SKM-1 (cell line): ENCODE data around the gene SCN7A.
"Not testable (repeated sequence)": the region's sequence is repeated elsewhere in the genome, so short reads cannot be mapped to it uniquely, and the experiment has no call there.

ENCODE experiments used
- DNase-seq: peaks from one replicate; lab custom pipeline; 2025; ENCODE audit not compliant: unreplicated experiment; lab: John Stamatoyannopoulos, UW

Gene SCN7A

GRCh38 chr2:166494140-166494624, at the start of gene SCN7A:
SCN7A (minus strand) TSS chr2:166494249; CDS start chr2:166477696, 16,553 bp downstream.
- DNase-seq = no peak

- DNase-seq = no peak
Observed at GRCh38 chr2:166539340-166540162, 45.5 kb upstream of the SCN7A start.

- no peak for DNase-seq
Observed at GRCh38 chr2:166536111-166536510, 42.1 kb upstream of the SCN7A start.

DNA sequence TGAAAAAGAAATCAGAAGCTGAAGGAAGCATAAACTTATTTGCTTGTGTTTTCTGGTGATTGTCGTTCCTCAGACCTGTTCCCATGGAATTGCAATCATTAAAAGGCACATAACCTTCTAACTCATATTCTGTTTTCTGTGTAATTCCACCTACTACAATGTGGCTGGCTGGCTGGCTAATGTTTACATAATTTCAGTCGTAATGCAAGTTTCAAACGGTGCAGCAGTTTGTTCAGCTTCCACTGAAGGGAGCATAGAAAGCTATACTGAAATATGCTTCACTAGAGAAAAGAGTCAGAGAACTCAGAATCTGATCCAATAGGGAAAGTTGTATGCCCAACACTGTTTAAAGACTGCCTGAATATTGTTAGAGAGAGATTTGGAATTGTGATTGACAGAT, 27.1 kb upstream of the SCN7A start:
- DNase-seq = no peak

DNA sequence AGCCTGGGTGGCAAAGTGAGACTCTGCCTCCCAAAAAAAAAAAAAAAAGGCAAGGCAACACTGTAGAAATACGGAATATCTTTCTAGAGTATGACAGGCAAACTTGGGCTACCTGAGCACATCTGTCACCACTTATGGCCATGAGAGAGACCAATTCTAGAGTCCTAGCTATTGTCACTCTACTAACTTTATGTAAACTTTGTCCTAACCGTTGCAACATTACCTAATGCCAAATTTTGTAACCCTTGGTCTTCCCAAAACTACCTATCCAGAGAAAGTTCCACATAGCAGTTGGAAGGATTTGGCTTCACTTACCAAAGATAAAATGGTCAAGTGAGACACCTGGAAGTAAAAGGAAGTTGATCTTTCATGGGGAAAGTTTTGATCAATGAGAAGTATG, 26.6 kb upstream of the SCN7A start:
- no peak for DNase-seq

DNA sequence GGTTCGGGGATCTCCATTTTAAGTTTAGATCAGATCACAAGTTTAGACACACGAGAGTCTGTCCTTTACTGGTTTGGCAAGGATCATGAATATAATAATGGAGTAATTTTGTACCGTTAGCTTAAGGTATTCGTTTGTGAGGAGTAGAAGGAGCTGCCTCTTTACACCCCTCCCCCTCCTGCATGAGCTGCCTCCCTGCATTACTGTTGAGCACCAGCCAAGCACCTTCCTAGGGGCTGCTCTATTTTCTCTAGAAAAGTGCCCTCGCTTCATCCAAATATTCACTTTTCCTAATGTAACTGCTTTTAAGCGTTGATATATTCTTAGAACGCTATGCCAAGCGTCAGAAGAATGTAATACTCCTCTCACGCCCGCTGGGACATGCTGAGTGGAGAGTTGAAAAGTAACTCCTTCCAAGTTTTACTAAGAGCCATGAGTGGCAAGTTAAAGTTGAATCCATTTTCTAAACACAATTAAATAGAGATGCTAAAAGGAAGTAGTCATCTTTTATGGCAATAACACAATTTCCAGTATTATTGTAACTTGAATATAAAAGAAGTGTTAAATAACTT, 25.4 kb upstream of the SCN7A start:
- DNase-seq = no peak

DNA sequence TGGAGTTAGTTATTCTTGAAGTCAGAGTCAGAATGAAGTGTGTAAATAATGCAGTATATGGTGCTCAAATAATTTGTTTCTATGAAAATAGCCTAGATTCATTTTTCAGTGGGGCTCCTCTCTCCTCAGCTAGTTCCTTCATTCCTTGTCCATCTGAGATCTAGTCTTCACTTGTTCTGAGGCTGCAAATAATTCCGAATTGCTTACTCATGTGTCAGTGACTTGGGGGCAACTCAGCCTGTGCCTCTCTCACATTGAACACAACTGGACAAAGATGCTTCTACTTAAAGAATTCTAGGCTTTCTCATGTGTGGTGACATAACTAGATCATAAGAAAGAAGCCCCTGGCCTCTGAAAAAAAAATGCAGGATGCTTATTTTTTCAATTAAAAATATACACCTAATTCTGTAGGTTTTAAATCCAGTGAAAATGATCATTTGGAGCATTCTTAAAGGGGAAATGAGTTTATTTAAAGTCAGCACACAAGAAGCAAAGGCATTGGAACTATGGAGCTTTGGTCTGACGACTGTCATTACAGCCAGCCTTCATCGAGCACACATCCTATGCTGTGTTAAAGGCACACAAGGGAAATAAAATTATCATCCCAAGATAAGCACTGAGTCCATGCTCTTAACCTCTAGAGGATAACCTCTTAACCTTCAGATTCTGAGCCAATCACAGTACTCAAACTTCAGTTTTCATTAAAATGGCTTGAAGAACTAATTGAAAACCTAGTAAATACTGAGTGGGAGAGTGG, 24.8 kb upstream of the SCN7A start:
- no peak for DNase-seq

- DNase-seq = no peak
Observed at GRCh38 chr2:166517533-166518061, 23.5 kb upstream of the SCN7A start.

GRCh38 chr2:166516712-166517303, 22.8 kb upstream of the SCN7A start:
- DNase-seq = peak; percentile 36

DNA sequence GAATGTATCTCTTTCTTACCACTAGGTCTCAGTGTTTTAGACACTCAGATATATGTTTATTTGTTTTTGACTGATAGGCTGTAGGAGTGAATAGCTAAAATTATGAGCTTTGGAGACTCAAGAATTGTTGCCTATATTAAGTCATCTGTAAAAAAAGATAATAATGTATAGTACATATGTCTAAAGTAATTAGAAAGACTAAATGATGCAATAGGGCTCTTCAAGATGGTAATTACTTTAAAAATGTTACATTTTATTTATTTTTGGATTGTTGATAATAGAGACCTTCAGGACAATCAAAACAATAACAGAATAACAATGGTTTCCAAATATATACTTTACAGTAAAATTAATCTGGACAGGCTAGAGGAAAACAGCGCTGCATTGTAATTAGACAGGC, 19.9 kb upstream of the SCN7A start:
- DNase-seq = no peak

GRCh38 chr2:166499281-166499680, 5.2 kb upstream of the SCN7A start:
- DNase-seq = no peak

DNA sequence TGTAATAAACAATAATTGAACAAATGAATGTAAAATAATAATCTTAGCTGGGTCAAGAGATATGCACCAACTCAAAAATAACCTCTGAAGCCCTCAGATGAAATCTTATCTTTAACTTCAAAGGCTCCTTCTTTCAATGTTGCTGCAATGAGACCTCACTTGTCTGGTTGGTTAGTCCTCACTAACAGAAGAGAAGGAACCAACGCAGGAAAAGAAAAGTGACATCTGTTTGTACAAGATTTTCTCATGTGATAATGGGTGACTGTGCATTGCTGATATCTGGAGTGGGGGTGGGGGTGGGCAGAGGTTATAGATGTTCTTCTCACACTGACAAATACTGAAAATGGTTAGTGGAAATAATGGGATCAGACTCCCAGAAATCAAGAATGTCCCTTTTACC, 2.6 kb downstream of the SCN7A start:
- no peak for DNase-seq

DNA sequence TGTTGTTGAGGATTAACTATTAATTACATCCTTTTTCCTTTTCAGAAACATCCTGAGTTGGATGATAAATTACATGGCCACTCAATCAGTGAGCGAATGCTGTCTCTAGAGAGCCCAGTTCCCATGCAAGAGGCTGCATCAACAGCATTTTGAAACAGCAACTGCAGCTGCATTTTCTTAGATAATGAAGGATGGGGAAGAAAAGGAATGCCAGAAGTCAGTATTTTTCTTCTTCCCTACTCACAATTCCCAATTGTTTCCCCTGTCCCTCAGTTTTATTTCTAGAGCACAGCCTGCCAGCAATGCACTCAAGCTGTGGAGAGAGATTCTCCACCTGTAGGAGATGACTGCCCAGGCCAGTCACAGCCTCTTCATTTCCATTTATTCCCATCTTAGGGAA, 6.9 kb downstream of the SCN7A start:
- DNase-seq = no peak

DNA sequence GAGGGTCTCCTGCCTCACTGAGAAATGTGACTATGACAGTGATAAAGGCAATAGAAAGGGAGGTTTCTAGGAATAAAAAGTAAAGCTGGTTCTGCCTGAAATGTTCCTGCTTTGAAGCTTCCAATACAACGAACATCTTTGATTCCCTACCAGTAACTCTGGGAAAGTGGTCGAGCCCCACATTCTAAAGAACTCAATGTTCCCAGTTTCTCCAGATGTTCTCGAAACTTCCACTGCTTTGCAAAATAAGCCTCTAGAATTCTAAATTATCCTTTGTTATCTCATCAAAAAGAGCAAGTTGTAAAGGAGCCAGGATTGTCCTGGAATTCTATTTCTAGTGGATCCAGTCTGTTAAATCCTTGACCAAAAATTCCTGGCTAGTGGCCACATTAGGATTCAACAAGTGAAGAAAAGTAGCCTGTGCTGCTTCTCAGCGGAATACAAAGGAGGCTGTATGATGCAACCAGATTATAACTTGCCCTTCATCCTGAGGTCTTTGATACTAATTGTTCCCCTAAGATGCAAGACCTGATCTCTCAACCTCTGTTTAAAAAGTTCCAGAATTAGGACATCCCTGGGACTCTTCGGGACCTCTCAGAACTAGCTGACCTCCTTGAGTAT, 8.4 kb downstream of the SCN7A start:
- no peak for DNase-seq

GRCh38 chr2:166472332-166472731, 21.7 kb downstream of the SCN7A start:
- no peak for DNase-seq

DNA sequence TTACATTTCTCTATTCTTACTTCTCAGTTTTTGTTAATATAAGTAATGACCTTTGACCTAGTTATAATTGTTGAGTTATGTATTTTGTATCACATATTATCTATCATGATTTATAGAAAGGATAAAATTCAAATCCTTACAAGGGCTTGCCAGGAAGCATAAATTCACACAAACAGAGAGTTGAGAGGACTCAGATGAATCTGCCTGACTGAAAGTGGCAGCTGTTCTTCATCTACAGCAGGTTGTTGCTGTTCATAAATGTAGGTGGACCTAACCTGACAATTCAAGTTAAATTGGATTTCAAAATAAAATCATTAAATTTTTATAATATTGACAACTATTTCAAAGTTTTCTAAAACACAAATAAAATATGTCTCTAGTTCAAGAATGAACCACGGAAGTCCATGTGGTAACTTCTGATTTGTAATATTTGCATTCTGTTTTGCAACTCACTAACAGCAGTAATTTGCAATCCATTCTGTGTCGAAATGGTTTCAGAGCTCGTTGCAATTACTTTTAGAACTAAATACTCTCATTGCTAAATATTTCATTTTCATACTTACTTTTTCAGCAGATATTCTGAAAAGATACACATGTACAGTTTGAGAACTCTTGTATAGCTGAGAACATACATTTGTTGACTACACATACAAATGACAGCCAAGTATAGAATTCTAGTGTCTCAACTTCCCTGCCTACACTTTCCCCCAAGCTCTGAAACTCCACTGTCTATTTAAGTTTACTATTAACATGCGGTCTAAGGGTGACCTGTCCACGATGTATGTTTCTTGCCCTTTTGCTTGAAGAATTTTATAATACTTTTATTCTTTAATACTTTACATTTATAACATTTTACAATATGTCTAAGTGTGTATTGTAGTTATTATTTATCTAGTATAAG, 25.7 kb downstream of the SCN7A start:
- DNase-seq = peak; percentile 77

- no peak for DNase-seq
Observed at GRCh38 chr2:166464187-166464586, 29.9 kb downstream of the SCN7A start.

- DNase-seq = no peak
Observed at GRCh38 chr2:166463640-166464039, 30.4 kb downstream of the SCN7A start.

GRCh38 chr2:166458674-166459073, 35.4 kb downstream of the SCN7A start:
- DNase-seq = no peak

DNA sequence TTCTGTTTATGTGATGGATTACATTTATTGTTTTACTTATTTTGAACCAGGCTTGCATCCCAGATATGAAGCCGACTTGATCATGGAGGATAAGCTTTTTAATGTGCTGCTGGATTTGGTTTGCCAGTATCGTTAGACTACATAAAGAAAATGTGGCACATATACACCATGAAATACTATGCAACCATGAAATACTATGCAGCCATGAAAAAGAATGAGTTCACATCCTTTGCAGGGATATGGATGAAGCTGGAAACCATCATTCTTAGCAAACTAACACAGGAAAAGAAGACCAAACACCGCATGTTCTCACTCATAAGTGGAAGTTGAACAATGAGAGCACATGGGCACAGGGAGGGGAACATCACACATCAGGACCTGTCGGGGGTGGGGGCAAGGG, 38.2 kb downstream of the SCN7A start:
- not testable (repeated sequence) for DNase-seq
